MCF 10A (cell line): ENCODE measurements around the gene CCP110. TPM values are rescaled to one million over a fixed set of nuclear protein-coding genes. Genes with fewer than 3 reads are reported as not detected.

Experiments used
- BruUV-seq: library from RNA; stranded (reverse); fragments of 400-500 nt; replicated peaks from 2 replicates; lab custom pipeline; 2021; lab: Mats Ljungman, UMichigan
- CTCF ChIA-PET: fragments of 300-600 bp; sonication (Branson Sonifier 250); formaldehyde crosslinking; extraction: SDS; loops from one replicate; lab custom pipeline; 2021; ENCODE audit warnings: antibody characterized with exemption, inconsistent platforms; lab: Yijun Ruan, JAX
- POLR2A ChIA-PET: fragments of 300-600, 350-650 bp; sonication (Branson Sonifier 250); formaldehyde crosslinking; extraction: SDS; loops from one replicate; lab custom pipeline; 2020; ENCODE audit warnings: antibody characterized with exemption, inconsistent platforms; lab: Yijun Ruan, JAX
- DNase-seq: peaks from one replicate; pipeline ENCODE4 v3.0.0-alpha.2; 2018; ENCODE audit not compliant: unreplicated experiment
- H3K27ac Mint-ChIP-seq: one replicate; pipeline ENCODE4 v1.8.0; 2022; ENCODE audit warnings: mild to moderate bottlenecking, low read depth, mixed read lengths; ENCODE audit not compliant: unreplicated experiment
- H3K27me3 Mint-ChIP-seq: one replicate; pipeline ENCODE4 v1.8.0; 2022; ENCODE audit warnings: mixed read lengths; ENCODE audit not compliant: insufficient read depth, unreplicated experiment
- H3K36me3 Mint-ChIP-seq: one replicate; pipeline ENCODE4 v1.8.0; 2022; ENCODE audit warnings: mild to moderate bottlenecking, moderate library complexity, mixed read lengths; ENCODE audit not compliant: insufficient read depth, unreplicated experiment
- H3K4me1 Mint-ChIP-seq: one replicate; pipeline ENCODE4 v1.8.0; 2022; ENCODE audit warnings: mixed read lengths; ENCODE audit not compliant: insufficient read depth, unreplicated experiment
- H3K4me3 Mint-ChIP-seq: one replicate; pipeline ENCODE4 v1.8.0; 2022; ENCODE audit warnings: mild to moderate bottlenecking, moderate library complexity, mixed read lengths; ENCODE audit not compliant: unreplicated experiment
- H3K9me3 Mint-ChIP-seq: one replicate; pipeline ENCODE4 v1.8.0; 2022; ENCODE audit warnings: mixed read lengths; ENCODE audit not compliant: unreplicated experiment
- intact Hi-C: fragments of 100-400 bp; cut with micrococcal nuclease; formaldehyde crosslinking; loops from 2 replicates; pipeline ENCODE4 v1.14.1; 2022
- total RNA-seq: library from RNA; stranded (reverse); gene quantifications from 2 replicates; pipeline ENCODE4 v1.2.3, GENCODE V29; 2022
- TF ChIP-seq, protein P1 (sequence below): fragments of 200-600 bp; IDR thresholded peaks from one replicate; pipeline ENCODE4 v1.8.0; 2022; ENCODE audit warnings: antibody characterized with exemption, mild to moderate bottlenecking; ENCODE audit not compliant: unreplicated experiment

Gene CCP110
- total RNA-seq, 1 experiment from 2014 or later, result 14.2 TPM

DNA sequence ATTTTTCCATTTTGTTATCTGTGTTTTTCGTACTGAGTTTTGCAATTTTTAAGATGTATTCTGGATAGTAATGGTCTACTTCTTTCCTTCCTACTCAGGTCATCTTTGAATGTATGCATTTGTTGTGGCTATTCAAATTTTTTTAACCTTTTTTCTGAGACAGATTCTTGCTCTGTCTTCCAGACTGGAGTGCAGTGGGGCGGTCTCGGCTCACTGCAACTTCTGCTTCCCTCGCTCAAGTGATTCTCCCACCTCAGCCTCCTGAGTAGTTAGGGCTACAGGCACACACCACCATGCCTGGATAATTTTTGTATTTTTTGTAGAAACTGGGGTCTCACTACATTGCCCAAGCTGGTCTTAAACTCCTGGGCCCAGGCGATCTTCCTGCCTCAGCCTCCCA lies 65.4 kb downstream of the CCP110 start:
- H3K27ac Mint-ChIP-seq, result no peak overlapping the region
- POLR2A ChIA-PET, result no interaction called here
- no peaks in the 10 kb centered on the region for H3K27me3 Mint-ChIP-seq
- TF ChIP-seq, protein P1, sequence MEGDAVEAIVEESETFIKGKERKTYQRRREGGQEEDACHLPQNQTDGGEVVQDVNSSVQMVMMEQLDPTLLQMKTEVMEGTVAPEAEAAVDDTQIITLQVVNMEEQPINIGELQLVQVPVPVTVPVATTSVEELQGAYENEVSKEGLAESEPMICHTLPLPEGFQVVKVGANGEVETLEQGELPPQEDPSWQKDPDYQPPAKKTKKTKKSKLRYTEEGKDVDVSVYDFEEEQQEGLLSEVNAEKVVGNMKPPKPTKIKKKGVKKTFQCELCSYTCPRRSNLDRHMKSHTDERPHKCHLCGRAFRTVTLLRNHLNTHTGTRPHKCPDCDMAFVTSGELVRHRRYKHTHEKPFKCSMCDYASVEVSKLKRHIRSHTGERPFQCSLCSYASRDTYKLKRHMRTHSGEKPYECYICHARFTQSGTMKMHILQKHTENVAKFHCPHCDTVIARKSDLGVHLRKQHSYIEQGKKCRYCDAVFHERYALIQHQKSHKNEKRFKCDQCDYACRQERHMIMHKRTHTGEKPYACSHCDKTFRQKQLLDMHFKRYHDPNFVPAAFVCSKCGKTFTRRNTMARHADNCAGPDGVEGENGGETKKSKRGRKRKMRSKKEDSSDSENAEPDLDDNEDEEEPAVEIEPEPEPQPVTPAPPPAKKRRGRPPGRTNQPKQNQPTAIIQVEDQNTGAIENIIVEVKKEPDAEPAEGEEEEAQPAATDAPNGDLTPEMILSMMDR, result no peak
- no peaks in the 10 kb centered on the region for H3K9me3 Mint-ChIP-seq
- no TSS peak for BruUV-seq
- no peak overlapping the region for H3K4me3 Mint-ChIP-seq
- CTCF ChIA-PET, result interaction anchor here (0.7 to 2.5 kb wide), 7 partner anchors 9 to 795 kb away, joined by 3 to 16 read pairs (median 3); no protein-coding TSS in a partner anchor
- peaks cover 5% of the 10 kb centered on the region for H3K4me1 Mint-ChIP-seq
- peaks cover 84% of the 10 kb centered on the region for H3K36me3 Mint-ChIP-seq
- intact Hi-C loops, result loop anchor here (10.0 kb wide), 1 partner anchor 126 kb away; the partner anchor contains the start of genes IQCK and KNOP1
- DNase-seq, result no peak

DNA sequence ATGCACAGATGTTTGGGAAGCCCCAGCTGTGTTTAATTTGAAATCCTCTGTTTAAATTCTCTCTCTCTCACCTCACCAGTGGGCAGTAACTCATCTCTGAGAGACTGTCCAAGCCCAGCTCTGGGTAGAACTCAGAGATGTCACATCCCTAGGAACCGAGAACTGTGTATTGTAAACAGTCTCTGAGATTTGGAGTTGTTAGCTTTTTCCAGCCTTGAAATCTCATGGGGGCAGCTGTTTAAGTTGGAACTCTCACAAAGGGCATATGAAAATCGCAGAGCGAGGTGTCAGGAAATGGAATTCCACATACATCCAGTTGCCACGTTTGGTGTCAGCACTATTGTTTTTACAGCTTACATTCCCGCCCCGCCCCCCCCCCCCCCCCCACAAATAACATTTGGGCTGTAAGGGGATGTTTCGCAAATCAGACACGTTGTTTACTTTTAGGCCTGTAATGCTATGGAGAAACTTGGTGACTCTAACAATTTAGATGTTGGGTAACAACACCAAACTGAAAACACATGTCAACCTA lies 66.1 kb downstream of the CCP110 start:
- no peaks in the 10 kb centered on the region for H3K27me3 Mint-ChIP-seq
- CTCF ChIA-PET, result interaction anchor here (0.7 to 2.5 kb wide), 9 partner anchors 9 to 795 kb away, joined by 3 to 16 read pairs (median 3); no protein-coding TSS in a partner anchor
- no TSS peak for BruUV-seq
- H3K9me3 Mint-ChIP-seq, result no peaks in the 10 kb centered on the region
- no peak overlapping the region for H3K4me3 Mint-ChIP-seq
- POLR2A ChIA-PET, result no interaction called here
- peak; percentile 66 for DNase-seq
- peaks cover 78% of the 10 kb centered on the region for H3K36me3 Mint-ChIP-seq
- peak overlapping the region; percentile 67 for H3K27ac Mint-ChIP-seq
- intact Hi-C loops, result loop anchor here (10.0 kb wide), 1 partner anchor 125 kb away; the partner anchor contains the start of genes IQCK and KNOP1
- TF ChIP-seq, protein P1, result no peak
- H3K4me1 Mint-ChIP-seq, result peaks cover 9% of the 10 kb centered on the region

DNA sequence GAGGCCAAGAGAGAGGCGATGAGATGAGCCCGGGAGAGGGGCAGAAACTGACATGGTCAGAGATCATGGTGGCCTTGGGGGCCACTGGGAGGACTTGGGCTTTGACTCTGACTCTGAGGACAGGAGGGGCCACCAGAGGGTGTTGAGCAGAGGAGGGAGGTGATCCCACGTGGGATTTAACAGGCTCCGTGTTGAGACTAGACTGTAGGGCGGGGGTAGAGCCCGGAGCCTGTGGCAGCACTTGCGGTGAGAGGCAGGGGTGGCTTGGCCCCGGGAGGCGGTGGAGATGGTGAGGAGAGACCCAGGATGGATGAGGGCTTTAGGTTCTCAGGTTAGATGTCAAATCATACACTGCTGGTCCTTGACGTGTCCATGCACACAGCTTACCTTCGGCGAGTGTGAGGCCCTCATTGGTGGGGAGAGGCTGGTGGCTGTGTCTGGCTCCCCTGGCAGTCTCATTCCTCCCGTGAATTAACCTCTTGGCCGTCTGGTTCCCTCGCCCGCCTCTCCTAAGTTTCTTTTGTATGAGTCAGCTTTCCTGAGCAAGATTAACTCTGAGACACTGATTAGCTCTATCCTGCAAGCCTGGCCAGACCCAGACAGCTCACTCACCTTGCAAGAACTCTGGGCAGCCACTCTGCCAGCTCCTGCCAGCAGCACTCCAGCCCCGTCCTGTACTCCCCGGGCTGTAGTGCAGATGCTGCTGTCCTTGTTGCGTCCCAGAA lies 71.5 kb downstream of the CCP110 start:
- CTCF ChIA-PET, result interaction anchor here (0.6 to 9.8 kb wide), 8 partner anchors 9 to 313 kb away, joined by 3 to 184 read pairs (median 4); partner anchors contain the start of genes GPRC5B and VPS35L
- BruUV-seq, result no TSS peak
- H3K27me3 Mint-ChIP-seq, result no peaks in the 10 kb centered on the region
- H3K4me3 Mint-ChIP-seq, result peak overlapping the region; percentile 40
- no peak overlapping the region for H3K27ac Mint-ChIP-seq
- intact Hi-C loops, result loop anchor here (5.0 kb wide), 1 partner anchor 38 kb away; the partner anchor contains the start of gene VPS35L
- POLR2A ChIA-PET, result interaction anchor here (0.6 kb wide), 2 partner anchors 12 to 478 kb away, joined by 3 to 4 read pairs; no protein-coding TSS in a partner anchor
- H3K36me3 Mint-ChIP-seq, result peaks cover 44% of the 10 kb centered on the region
- peak; percentile 83 for DNase-seq
- TF ChIP-seq, protein P1, result no peak
- no peaks in the 10 kb centered on the region for H3K9me3 Mint-ChIP-seq
- H3K4me1 Mint-ChIP-seq, result peaks cover 14% of the 10 kb centered on the region
